Lung (tissue), 12 donors: Measurements from ENCODE around the gene IL24. TPM values are rescaled to one million over a fixed set of nuclear protein-coding genes. Genes with fewer than 3 reads are reported as not detected.

Experiments
- ATAC-seq: fragments of 200-7000 bp; cut with Tn5 transposase; one replicate; pipeline ENCODE4 v1.9.1; 2020; ENCODE audit warnings: moderate number of reproducible peaks; ENCODE audit not compliant: insufficient read depth, low FRiP score
- DNase-seq, 3 donors: peaks; one replicate each; pipeline ENCODE4 v3.0.0-alpha.2; 2013 to 2017
- H3K27ac ChIP-seq, 2 donors: one replicate each; pipeline ENCODE4 v1.5.1; 2013; ENCODE audit warnings: mild to moderate bottlenecking in 2 of 2, moderate library complexity in 2 of 2, control low read depth in 1 of 2, inconsistent platforms in 1 of 2, low read depth in 1 of 2, low read length in 1 of 2
- H3K27me3 ChIP-seq, 3 donors: one replicate each; pipeline ENCODE4 v1.5.1; 2013; ENCODE audit warnings: low read length in 2 of 3; ENCODE audit not compliant: control insufficient read depth in 3 of 3, insufficient read depth in 3 of 3
- H3K36me3 ChIP-seq, 4 donors: one replicate each; pipeline ENCODE4 v1.5.1; 2013; ENCODE audit warnings: low read length in 4 of 4, mild to moderate bottlenecking in 1 of 4, moderate library complexity in 1 of 4; ENCODE audit not compliant: control insufficient read depth in 4 of 4, insufficient read depth in 4 of 4
- H3K4me1 ChIP-seq, 5 donors: one replicate each; pipeline ENCODE4 v1.5.1; 2013; ENCODE audit warnings: low read length in 5 of 5, mild to moderate bottlenecking in 2 of 5, moderate library complexity in 1 of 5; ENCODE audit not compliant: control insufficient read depth in 5 of 5, insufficient read depth in 5 of 5
- H3K4me3 ChIP-seq: one replicate; pipeline ENCODE4 v1.5.1; 2013; ENCODE audit warnings: mild to moderate bottlenecking, control low read depth, moderate library complexity
- H3K9ac ChIP-seq, 2 donors: one replicate each; pipeline ENCODE4 v1.5.1; 2013; ENCODE audit warnings: low read length in 2 of 2, control low read depth in 1 of 2; ENCODE audit not compliant: insufficient read depth in 1 of 2
- H3K9me3 ChIP-seq, 4 donors: one replicate each; pipeline ENCODE4 v1.5.1; 2013; ENCODE audit warnings: low read length in 3 of 4, mild to moderate bottlenecking in 1 of 4, moderate library complexity in 1 of 4; ENCODE audit not compliant: control insufficient read depth in 4 of 4, insufficient read depth in 3 of 4
- WGBS, 2 donors: extraction: QIAGEN DNeasy Blood & Tissue Kit; methylation state at CpG; one replicate each; pipeline ENCODE4 v1.1.7; 2013; 5-methylcytosine and 5-hydroxymethylcytosine counted together
- polyA plus RNA-seq, 2 donors: library from polyadenylated mRNA; stranded (reverse); fragments of 200-250 nt; gene quantifications; one replicate each; pipeline ENCODE4 v1.2.1, GENCODE V29; 2013
- total RNA-seq, 2 donors: library from RNA; depleted of rRNA in 1 of 2; stranded (reverse); fragments of >200 nt in 1 of 2; gene quantifications; one replicate each; pipeline ENCODE4 v1.2.1, GENCODE V29; 2014 to 2021
- TF ChIP-seq, protein P1 (sequence below): IDR thresholded peaks from 2 replicates; pipeline ENCODE4 v1.5.1; 2012; ENCODE audit warnings: mild to moderate bottlenecking; ENCODE audit errors: control extremely low read depth, extremely low read depth
- donor health status: control.
- donor health status: control.
- donor health status: Bipolar disorder and iron deficiency.
- donor health status: healthy.
- donor health status: DM: yes; HTN: yes; CAD: no.

IL24 gene
- total and polyA plus RNA-seq, 4 donors, result 0.67 to 8.7 TPM; not detected in 2

DNA sequence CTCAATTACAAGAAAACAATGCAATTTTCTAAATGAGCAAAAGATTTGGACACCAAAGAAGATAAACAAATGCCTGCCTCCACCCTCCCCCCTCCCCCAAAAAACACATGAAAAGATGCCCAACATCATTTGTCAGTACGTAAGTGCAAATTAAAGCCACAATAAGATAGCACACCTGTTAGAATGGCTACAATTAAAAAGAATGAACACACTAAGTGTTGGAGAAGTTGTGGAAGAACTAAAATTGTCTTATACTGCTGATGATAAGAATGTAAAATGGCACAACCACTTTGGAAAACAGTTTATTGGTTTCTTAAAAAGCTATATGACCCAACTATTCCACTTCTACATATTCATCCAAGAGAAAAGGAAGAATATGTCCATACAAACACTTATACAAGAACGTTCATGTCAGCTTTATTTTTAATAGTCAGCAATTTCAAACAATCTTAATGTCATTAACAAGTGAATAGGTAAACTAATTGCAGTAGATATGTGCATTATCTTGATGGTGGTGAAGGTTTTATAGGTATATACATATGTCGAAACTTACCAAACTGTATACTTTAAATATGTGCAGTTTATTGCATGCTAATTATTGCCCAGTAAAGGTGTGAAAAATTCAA, 21.4 kb upstream of the IL24 start:
- H3K9ac ChIP-seq, result no peak overlapping the region
- 84 to 90% methylated on average over 3 of the region's 3 CpGs for WGBS, 2 donors
- TF ChIP-seq, protein P1, sequence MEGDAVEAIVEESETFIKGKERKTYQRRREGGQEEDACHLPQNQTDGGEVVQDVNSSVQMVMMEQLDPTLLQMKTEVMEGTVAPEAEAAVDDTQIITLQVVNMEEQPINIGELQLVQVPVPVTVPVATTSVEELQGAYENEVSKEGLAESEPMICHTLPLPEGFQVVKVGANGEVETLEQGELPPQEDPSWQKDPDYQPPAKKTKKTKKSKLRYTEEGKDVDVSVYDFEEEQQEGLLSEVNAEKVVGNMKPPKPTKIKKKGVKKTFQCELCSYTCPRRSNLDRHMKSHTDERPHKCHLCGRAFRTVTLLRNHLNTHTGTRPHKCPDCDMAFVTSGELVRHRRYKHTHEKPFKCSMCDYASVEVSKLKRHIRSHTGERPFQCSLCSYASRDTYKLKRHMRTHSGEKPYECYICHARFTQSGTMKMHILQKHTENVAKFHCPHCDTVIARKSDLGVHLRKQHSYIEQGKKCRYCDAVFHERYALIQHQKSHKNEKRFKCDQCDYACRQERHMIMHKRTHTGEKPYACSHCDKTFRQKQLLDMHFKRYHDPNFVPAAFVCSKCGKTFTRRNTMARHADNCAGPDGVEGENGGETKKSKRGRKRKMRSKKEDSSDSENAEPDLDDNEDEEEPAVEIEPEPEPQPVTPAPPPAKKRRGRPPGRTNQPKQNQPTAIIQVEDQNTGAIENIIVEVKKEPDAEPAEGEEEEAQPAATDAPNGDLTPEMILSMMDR, result no peak
- ATAC-seq (no peak), DNase-seq (no peak)
- H3K36me3 ChIP-seq, result no peaks in the 10 kb centered on the region
- no peak overlapping the region for H3K27ac ChIP-seq
- no peak overlapping the region for H3K4me3 ChIP-seq
- no peaks in the 10 kb centered on the region for H3K4me1 ChIP-seq
- no peaks in the 10 kb centered on the region for H3K27me3 ChIP-seq
- peaks cover 1 to 13% (median 6%) of the 10 kb centered on the region in 4 donors for H3K9me3 ChIP-seq

DNA sequence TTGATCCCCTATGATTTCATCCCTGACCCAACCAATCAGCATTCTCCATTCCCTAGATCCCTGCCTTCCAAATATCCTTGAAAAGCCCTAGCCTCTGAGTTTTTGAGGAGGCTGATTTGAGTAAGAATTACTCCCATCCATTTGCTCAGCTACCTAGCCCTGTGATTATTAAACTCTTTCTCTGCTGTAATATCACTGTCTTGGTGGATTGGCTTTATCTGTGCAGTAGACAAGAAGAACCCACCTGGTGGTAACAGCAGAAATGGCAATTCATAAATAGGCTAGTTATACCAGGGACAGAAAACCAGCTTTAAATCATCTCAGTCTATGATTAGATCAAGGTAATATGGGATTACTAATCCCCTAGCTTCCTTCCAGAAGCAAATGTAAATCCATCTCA, 18.8 kb upstream of the IL24 start:
- no peaks in the 10 kb centered on the region for H3K4me1 ChIP-seq
- DNase-seq, result no peak
- no peak for ATAC-seq
- H3K36me3 ChIP-seq, result no peaks in the 10 kb centered on the region
- TF ChIP-seq, protein P1, result no peak
- no peak overlapping the region for H3K4me3 ChIP-seq
- H3K9me3 ChIP-seq, result peaks cover 1 to 13% (median 6%) of the 10 kb centered on the region in 4 donors
- no peaks in the 10 kb centered on the region for H3K27me3 ChIP-seq
- no peak overlapping the region for H3K27ac ChIP-seq
- H3K9ac ChIP-seq, result no peak overlapping the region

DNA sequence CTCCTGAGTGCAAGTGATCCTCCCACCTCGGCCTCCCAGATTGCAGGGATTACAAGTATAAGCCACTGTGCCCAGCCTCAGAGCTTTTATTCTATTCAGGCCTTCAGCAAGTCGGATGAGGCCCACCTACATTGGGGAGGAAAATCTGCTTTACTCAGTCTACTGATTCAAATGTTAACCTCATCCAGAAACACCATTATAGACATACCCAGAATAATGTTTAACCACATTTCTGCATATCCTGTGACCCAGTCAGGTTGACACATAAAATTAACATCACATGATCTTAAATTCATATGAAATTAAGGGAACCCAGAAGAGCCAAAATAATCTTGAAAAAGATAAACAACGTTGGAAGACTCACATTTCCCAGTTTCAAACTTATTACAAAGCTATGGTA, 16.9 kb upstream of the IL24 start:
- Histone ChIP-seq H3K27me3 (no peaks in the 10 kb centered on the region), H3K36me3 (no peaks in the 10 kb centered on the region), H3K9ac (no peak overlapping the region), H3K9me3 (peaks cover 1 to 13% (median 6%) of the 10 kb centered on the region in 4 donors), H3K4me1 (no peaks in the 10 kb centered on the region), H3K27ac (no peak overlapping the region), H3K4me3 (no peak overlapping the region)
- DNase-seq (no peak), ATAC-seq (no peak)
- TF ChIP-seq, protein P1, result no peak
- 88 to 95% methylated on average over 3 of the region's 3 CpGs for WGBS, 2 donors

DNA sequence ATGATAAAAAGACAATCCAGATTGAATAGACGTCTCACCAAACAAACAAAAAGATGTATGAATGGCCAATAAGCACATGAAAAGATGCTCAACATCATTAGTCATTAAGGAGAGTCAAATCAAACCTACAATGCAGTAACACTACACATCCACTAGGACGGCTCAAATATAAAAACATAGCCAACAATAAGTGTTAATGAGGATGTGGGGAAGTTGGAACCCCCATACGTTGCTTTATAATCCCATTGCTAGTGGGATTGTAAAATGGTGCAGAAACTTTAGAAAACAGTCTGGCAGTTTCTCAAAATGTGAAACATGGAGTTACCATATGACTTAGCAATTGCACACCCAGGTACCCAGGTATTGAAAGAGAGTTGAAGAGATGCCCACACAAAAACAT, 14.7 kb upstream of the IL24 start:
- H3K9ac ChIP-seq, result no peak overlapping the region
- H3K36me3 ChIP-seq, result no peaks in the 10 kb centered on the region
- H3K9me3 ChIP-seq, result peaks cover 0 to 9% (median 3%) of the 10 kb centered on the region in 4 donors
- no peak for ATAC-seq
- 76 to 88% methylated on average over 3 of the region's 3 CpGs for WGBS, 2 donors
- no peak overlapping the region for H3K27ac ChIP-seq
- H3K27me3 ChIP-seq, result no peaks in the 10 kb centered on the region
- H3K4me3 ChIP-seq, result no peak overlapping the region
- no peak for DNase-seq
- no peaks in the 10 kb centered on the region for H3K4me1 ChIP-seq
- TF ChIP-seq, protein P1, result no peak
